HepG2 (cell line): ENCODE results near the gene MARCHF4. TPM values are rescaled to one million over a fixed set of nuclear protein-coding genes. Genes with fewer than 3 reads are reported as not detected.
A peak's percentile ranks its signal among the peaks of the same experiment; 100 is the strongest.

Experiments
- ATM ChIP-seq: fragments of 450-650 bp; IDR thresholded peaks from 2 replicates; pipeline ENCODE4 v1.7.1; 2017; ENCODE audit warnings: mild to moderate bottlenecking, borderline replicate concordance
- FOXP4 ChIP-seq: sonication (generic); formaldehyde crosslinking; IDR thresholded peaks from 2 replicates; pipeline ENCODE4 v1.4.0; 2020; ENCODE audit warnings: missing genetic modification reagents
- GPBP1L1 ChIP-seq: sonication (generic); formaldehyde crosslinking; IDR thresholded peaks from 2 replicates; pipeline ENCODE4 v1.5.0; 2020; ENCODE audit warnings: mild to moderate bottlenecking, missing genetic modification reagents
- HMGA1 ChIP-seq: sonication (generic); formaldehyde crosslinking; conservative IDR thresholded peaks from 2 replicates; pipeline ENCODE4 v1.4.0; 2020; ENCODE audit warnings: missing genetic modification reagents
- HNF4A ChIP-seq: sonication (generic); formaldehyde crosslinking; IDR thresholded peaks from 2 replicates; pipeline ENCODE4 v1.4.0; 2020; ENCODE audit warnings: missing genetic modification reagents
- HOXA7 ChIP-seq: sonication (generic); formaldehyde crosslinking; IDR thresholded peaks from 2 replicates; pipeline ENCODE4 v1.8.1; 2022; ENCODE audit warnings: mild to moderate bottlenecking, missing genetic modification reagents, moderate library complexity
- MAX ChIP-seq: IDR thresholded peaks from 2 replicates; pipeline ENCODE4 v1.6.1; 2012; ENCODE audit warnings: inconsistent platforms
- MBD4 ChIP-seq: IDR thresholded peaks from 2 replicates; pipeline ENCODE4 v1.6.1; 2012; ENCODE audit warnings: low read length, inconsistent platforms, borderline replicate concordance
- MBNL3 ChIP-seq: fragments of 250-450 bp; sonication (Bioruptor Pico); conservative IDR thresholded peaks from 2 replicates; pipeline ENCODE4 v1.8.0; 2022; ENCODE audit warnings: mild to moderate bottlenecking, inconsistent platforms
- NFYC ChIP-seq: IDR thresholded peaks from 2 replicates; pipeline ENCODE4 v1.6.1; 2016; ENCODE audit warnings: missing genetic modification reagents, missing compliant biosample characterization
- PBX3 ChIP-seq: sonication (generic); formaldehyde crosslinking; IDR thresholded peaks from 2 replicates; pipeline ENCODE4 v1.8.1; 2023; ENCODE audit warnings: missing genetic modification reagents, inconsistent platforms, borderline replicate concordance
- POLR2AphosphoS5 ChIP-seq: IDR thresholded peaks from 2 replicates; pipeline ENCODE4 v1.6.1; 2012; ENCODE audit warnings: low read depth, low read length
- RCOR2 ChIP-seq: IDR thresholded peaks from 2 replicates; pipeline ENCODE4 v1.6.1; 2016; ENCODE audit warnings: missing biosample characterization, missing genetic modification reagents
- RFX3 ChIP-seq: IDR thresholded peaks from 2 replicates; pipeline ENCODE4 v1.6.1; 2016; ENCODE audit warnings: missing biosample characterization, missing genetic modification reagents
- TEAD3 ChIP-seq: optimal IDR thresholded peaks from 2 replicates; pipeline ENCODE3; 2016; ENCODE audit warnings: borderline replicate concordance
- ZBTB34 ChIP-seq: sonication (generic); formaldehyde crosslinking; IDR thresholded peaks from 2 replicates; pipeline ENCODE4 v1.8.0; 2022; ENCODE audit warnings: mild to moderate bottlenecking, missing genetic modification reagents
- ZNF556 ChIP-seq: sonication (generic); formaldehyde crosslinking; IDR thresholded peaks from 2 replicates; pipeline ENCODE4 v1.4.0; 2020; ENCODE audit warnings: mild to moderate bottlenecking, missing genetic modification reagents, borderline replicate concordance
- ZNF616 ChIP-seq: sonication (generic); formaldehyde crosslinking; IDR thresholded peaks from 2 replicates; pipeline ENCODE4 v1.5.0; 2020; ENCODE audit warnings: low read depth, mild to moderate bottlenecking, missing genetic modification reagents
- polyA plus RNA-seq, 8 experiments: library from polyadenylated mRNA; depleted of rRNA in 3 of 8; stranded (reverse) in 7 of 8; unstranded in 1 of 8; fragments of >200 nt; fragmentation: Illumina TruSeq in 4 of 8; extraction: Trizol in 4 of 8; gene quantifications; 2 replicates each; pipeline versions ENCODE4 v1.2.1 to v1.2.3, GENCODE V29; 2011 to 2016; ENCODE audit warnings: low read depth in 4 of 8, missing spikeins in 1 of 8, mixed read lengths in 1 of 8; ENCODE audit not compliant: insufficient read depth in 1 of 8
- total RNA-seq, 5 experiments: library from RNA; depleted of rRNA; stranded (reverse); fragments of >200 nt; fragmentation: Illumina TruSeq; extraction: Trizol; gene quantifications; 2 replicates each; pipeline ENCODE4 v1.2.3, GENCODE V29; 2016; ENCODE audit warnings: low read depth in 1 of 5

The MARCHF4 gene
- total and polyA plus RNA-seq, 2 of the 13 experiments (the other 11 are each of a cell fraction or from before 2014, with no cell fraction given) = not detected

- TF ChIP-seq PBX3 (CRISPR knock-in tag) = no peak
- no peak for TF ChIP-seq HOXA7 (CRISPR knock-in tag)
- no peak for TF ChIP-seq RCOR2 (CRISPR knock-in tag)
- TF ChIP-seq ZNF616 = peak; percentile 35; the same call in 1 of the 2 replicates
- no peak for TF ChIP-seq ATM
- TF ChIP-seq HMGA1 = no peak
- TF ChIP-seq FOXP4 (CRISPR knock-in tag) = peak; percentile 59; the same call in 1 of the 2 replicates
- TF ChIP-seq ZNF556 (CRISPR knock-in tag) = peak; percentile 81; the same call in 1 of the 2 replicates
- peak; percentile 46 for TF ChIP-seq TEAD3 (CRISPR knock-in tag)
- no peak for TF ChIP-seq MBD4
- peak; percentile 86; the same call in 1 of the 2 replicates for TF ChIP-seq POLR2AphosphoS5
- TF ChIP-seq ZBTB34 (CRISPR knock-in tag) = 0 out of 2 replicates have a peak, but pooled peaks have one; percentile 35
- peak; percentile 74; the same call in 1 of the 2 replicates for TF ChIP-seq MAX
- TF ChIP-seq GPBP1L1 = no peak
- TF ChIP-seq RFX3 (CRISPR knock-in tag) = no peak; the same call in 1 of the 2 replicates
- TF ChIP-seq HNF4A = no peak
- TF ChIP-seq MBNL3 (CRISPR knock-in tag) = no peak
- TF ChIP-seq NFYC (CRISPR knock-in tag) = peak; percentile 38; the same call in 1 of the 2 replicates
Measured at GRCh38 chr2:216412022-216412999, 40.0 kb upstream of the MARCHF4 start, which contains the start of gene SMARCAL1 (continued).
